HL-60 (cell line): ENCODE measurements around the gene SLFN12L.

ENCODE experiments used
- CTCF ChIP-seq: IDR thresholded peaks from one replicate; pipeline ENCODE4 v1.5.1; 2011; ENCODE audit warnings: low read length, control low read depth, inconsistent platforms; ENCODE audit not compliant: insufficient read depth
- POLR2AphosphoS5 ChIP-seq: IDR thresholded peaks from 2 replicates; pipeline ENCODE4 v1.6.1; 2012; ENCODE audit warnings: low read depth
- SPI1 ChIP-seq: IDR thresholded peaks from 2 replicates; pipeline ENCODE4 v1.6.1; 2012; ENCODE audit warnings: low read depth, mild to moderate bottlenecking, borderline replicate concordance

- TF ChIP-seq CTCF (no peak), POLR2AphosphoS5 (no peak), SPI1 (no peak)
Observed at GRCh38 chr17:35534576-35535093, 2.8 kb downstream of the SLFN12L start.
